ENCODE results near the gene ANO10.

ANO10 gene

GRCh38 chr3:43490640-43491185 is 131.1 kb downstream of the ANO10 start:
- DNase-seq (no peak), ATAC-seq (ENCODE audit: insufficient read depth, low read depth) (no peak)
- H3K79me2 ChIP-seq (ENCODE audit: insufficient read depth, low read length): no peaks in the 10 kb centered on the region
- no peak overlapping the region for H3K4me3 ChIP-seq (ENCODE audit: low read depth in 1 of 2, low read length in 2 of 2)
- no peak for TF ChIP-seq EZH2 (IDR thresholded peaks at IDR 0.05; ENCODE audit: borderline replicate concordance, low read depth, low read length, severe bottlenecking)
- TF ChIP-seq CTCF (IDR thresholded peaks at IDR 0.05; ENCODE audit: borderline replicate concordance, extremely low read depth, low read length, poor library complexity, severe bottlenecking): no peak
- no peak overlapping the region for H3K27ac ChIP-seq (ENCODE audit: low read length)
- H2AFZ ChIP-seq (ENCODE audit: low read depth, low read length): no peak overlapping the region
- no peak overlapping the region for H3K4me2 ChIP-seq (ENCODE audit: insufficient read depth, low read length)
- no peak overlapping the region for H3K9ac ChIP-seq (ENCODE audit: low read depth, low read length)
- no peaks in the 10 kb centered on the region for H3K9me3 ChIP-seq (ENCODE audit: insufficient read depth, low read length, severe bottlenecking)
- no peaks in the 10 kb centered on the region for H3K36me3 ChIP-seq (ENCODE audit: insufficient read depth, low read length)
- no peaks in the 10 kb centered on the region for H3K4me1 ChIP-seq (ENCODE audit: insufficient read depth, low read length)
- no peaks in the 10 kb centered on the region for H3K27me3 ChIP-seq (ENCODE audit: insufficient read depth, low read length, poor library complexity)
- H4K20me1 ChIP-seq (ENCODE audit: insufficient read depth, low read length): no peaks in the 10 kb centered on the region

- Histone ChIP-seq H3K4me1 (ENCODE audit: insufficient read depth, low read length) (no peaks in the 10 kb centered on the region), H3K79me2 (ENCODE audit: insufficient read depth, low read length) (no peaks in the 10 kb centered on the region), H3K4me3 (ENCODE audit: low read depth in 1 of 2, low read length in 2 of 2) (no peak overlapping the region), H3K27me3 (ENCODE audit: insufficient read depth, low read length, poor library complexity) (no peaks in the 10 kb centered on the region), H3K4me2 (ENCODE audit: insufficient read depth, low read length) (no peak overlapping the region), H4K20me1 (ENCODE audit: insufficient read depth, low read length) (no peaks in the 10 kb centered on the region), H2AFZ (ENCODE audit: low read depth, low read length) (no peak overlapping the region), H3K36me3 (ENCODE audit: insufficient read depth, low read length) (no peaks in the 10 kb centered on the region), H3K9ac (ENCODE audit: low read depth, low read length) (no peak overlapping the region), H3K9me3 (ENCODE audit: insufficient read depth, low read length, severe bottlenecking) (no peaks in the 10 kb centered on the region), H3K27ac (ENCODE audit: low read length) (no peak overlapping the region)
- no peak for DNase-seq
- no peak for TF ChIP-seq CTCF (IDR thresholded peaks at IDR 0.05; ENCODE audit: borderline replicate concordance, extremely low read depth, low read length, poor library complexity, severe bottlenecking)
- no peak for TF ChIP-seq EZH2 (IDR thresholded peaks at IDR 0.05; ENCODE audit: borderline replicate concordance, low read depth, low read length, severe bottlenecking)
- no peak for ATAC-seq (ENCODE audit: insufficient read depth, low read depth)
These were observed 131.9 kb downstream of the ANO10 start for GRCh38 chr3:43489930-43490329.

- no peak for DNase-seq
- no peak for ATAC-seq (ENCODE audit: insufficient read depth, low read depth)
These were observed 135.9 kb downstream of the ANO10 start for GRCh38 chr3:43485931-43486330.

More at GRCh38 chr3:43485931-43486330, 135.9 kb downstream of the ANO10 start:
- Histone ChIP-seq H3K27ac (ENCODE audit: low read length) (no peak overlapping the region), H3K4me3 (ENCODE audit: low read depth in 1 of 2, low read length in 2 of 2) (no peak overlapping the region), H3K4me1 (ENCODE audit: insufficient read depth, low read length) (no peaks in the 10 kb centered on the region), H3K36me3 (ENCODE audit: insufficient read depth, low read length) (no peaks in the 10 kb centered on the region), H3K4me2 (ENCODE audit: insufficient read depth, low read length) (no peak overlapping the region), H3K9ac (ENCODE audit: low read depth, low read length) (no peak overlapping the region), H3K27me3 (ENCODE audit: insufficient read depth, low read length, poor library complexity) (no peaks in the 10 kb centered on the region), H4K20me1 (ENCODE audit: insufficient read depth, low read length) (no peaks in the 10 kb centered on the region), H2AFZ (ENCODE audit: low read depth, low read length) (no peak overlapping the region), H3K9me3 (ENCODE audit: insufficient read depth, low read length, severe bottlenecking) (no peaks in the 10 kb centered on the region), H3K79me2 (ENCODE audit: insufficient read depth, low read length) (no peaks in the 10 kb centered on the region)
- no peak for TF ChIP-seq CTCF (IDR thresholded peaks at IDR 0.05; ENCODE audit: borderline replicate concordance, extremely low read depth, low read length, poor library complexity, severe bottlenecking)
- no peak for TF ChIP-seq EZH2 (IDR thresholded peaks at IDR 0.05; ENCODE audit: borderline replicate concordance, low read depth, low read length, severe bottlenecking)

Measured in DND-41 (cell line).